GM18907 (cell line): ENCODE data around the gene ASCC2.
"Not testable (repeated sequence)": the region's sequence is repeated elsewhere in the genome, so short reads cannot be mapped to it uniquely, and the experiment has no call there.

Experiments
- ATAC-seq: cut with Tn5 transposase; IDR thresholded peaks from one replicate; pipeline ENCODE4 v1.9.1; 2021; ENCODE audit warnings: mild to moderate bottlenecking, moderate library complexity; ENCODE audit not compliant: unreplicated experiment

The ASCC2 gene

DNA sequence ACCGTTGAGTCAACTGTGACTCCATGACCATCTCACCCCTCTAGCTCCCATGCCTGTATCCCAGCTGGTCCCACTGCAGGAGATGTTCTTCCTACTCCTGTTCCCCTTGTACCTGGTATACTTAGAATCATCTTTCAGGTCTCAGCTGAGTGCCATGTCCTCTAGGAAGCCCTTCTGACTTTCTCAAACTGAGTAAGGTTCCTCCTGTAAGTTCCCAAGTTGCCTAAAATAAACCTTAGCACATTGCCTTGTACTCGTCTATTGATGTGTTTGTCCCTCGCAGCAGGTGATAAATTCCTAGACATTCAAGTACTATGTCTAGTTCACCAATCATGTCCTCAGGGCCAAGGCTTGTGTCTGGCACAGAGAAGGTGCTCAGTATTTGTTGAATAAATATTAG lies 18.4 kb upstream of the ASCC2 start:
- ATAC-seq: no peak

GRCh38 chr22:29855611-29856181 lies 17.6 kb upstream of the ASCC2 start:
- ATAC-seq: no peak

DNA sequence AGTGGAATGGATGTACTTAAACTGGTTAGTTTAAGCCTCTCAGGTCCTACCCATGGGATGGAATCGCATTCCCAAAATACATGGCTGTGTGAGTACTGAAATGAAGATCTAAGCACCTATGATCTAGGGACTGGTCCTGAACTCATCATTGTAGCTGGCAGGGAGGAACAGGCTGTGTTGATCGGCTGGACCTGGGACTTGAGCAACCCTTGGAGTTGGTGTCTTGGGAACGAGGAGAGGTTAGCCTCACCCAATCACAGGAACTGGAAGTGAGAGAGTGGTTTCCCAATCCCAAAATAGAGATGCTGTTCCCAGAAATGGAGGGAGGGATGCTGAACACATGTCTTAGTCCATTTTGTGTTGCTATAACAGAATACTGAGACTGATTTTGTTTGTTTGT lies 16.4 kb upstream of the ASCC2 start:
- ATAC-seq: no peak

DNA sequence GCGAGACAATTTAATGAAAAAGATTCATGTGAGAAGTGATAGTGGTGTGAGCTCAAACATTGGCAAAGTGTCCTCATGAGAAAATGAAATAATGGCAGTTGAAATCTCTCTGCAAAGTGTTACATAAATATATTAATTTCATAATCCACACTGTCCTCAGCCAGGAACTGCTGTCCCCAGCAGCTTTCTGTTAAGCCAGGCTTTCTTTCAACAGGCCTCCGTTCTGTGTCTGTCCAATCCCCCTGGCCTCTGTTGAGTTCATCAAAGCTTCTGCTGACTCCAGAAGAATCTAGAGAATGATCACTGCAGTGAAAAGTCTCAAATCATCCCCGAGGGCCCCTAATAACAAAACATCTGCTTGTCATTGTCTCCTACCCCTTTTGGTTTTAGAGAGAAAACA lies 10.0 kb upstream of the ASCC2 start:
- no peak for ATAC-seq

DNA sequence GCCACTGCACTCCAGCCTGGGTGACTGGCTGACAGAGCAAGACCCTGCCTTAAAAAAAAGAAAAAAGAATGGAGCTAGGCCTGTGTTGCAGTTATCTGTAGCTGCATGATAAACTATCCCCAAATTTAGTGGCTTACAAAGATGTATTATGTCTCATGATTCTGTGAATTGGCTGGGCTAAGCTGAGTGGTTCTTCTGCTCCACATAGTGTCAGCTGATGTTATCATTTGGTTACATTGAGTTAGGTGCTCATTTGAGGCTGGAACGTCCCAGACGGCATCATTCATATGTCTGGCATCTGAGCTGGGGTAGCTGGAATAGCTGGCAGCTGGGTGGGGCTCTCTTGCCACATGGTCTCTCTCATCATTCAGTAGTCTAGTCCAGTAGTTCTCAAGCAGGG lies 8.2 kb upstream of the ASCC2 start:
- ATAC-seq: no peak

DNA sequence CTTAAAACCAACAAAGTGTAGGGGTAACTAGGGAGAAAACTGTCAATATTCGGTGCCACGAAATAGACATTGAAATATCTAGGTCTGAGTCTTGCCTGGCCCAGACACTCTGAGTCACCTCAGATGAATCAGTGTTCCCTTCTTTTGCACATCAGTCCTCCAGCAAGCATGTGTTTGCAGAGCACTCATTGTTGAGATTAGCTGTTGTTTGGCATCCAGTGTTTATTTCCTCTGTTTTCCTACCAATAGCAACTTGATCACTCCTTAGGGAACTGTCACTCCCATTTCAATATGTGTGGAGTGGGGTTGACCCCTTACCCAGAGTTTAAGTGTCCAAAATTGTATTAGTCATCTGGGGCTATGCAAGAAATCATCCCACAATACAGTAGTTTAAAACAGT lies 4.7 kb upstream of the ASCC2 start:
- no peak for ATAC-seq

DNA sequence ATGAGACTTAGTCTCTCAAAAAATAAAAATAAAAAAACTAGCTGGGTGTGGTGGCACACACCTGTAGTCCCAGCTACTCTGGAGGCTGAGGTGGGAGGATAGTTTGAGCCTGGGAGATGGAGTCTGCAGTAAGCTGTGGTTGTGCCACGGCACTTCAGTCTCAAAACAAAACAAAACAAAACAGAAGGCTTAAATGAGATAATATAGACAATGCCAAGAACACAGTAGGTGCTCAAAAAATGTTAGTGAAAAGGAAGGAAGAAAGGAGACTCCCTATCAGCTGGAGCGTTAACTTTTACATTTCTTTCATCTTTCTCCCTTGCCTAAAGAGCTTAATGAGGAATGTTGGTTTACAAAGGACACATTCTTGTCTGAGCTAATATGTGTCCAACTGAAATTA lies 4.1 kb upstream of the ASCC2 start:
- ATAC-seq: no peak

DNA sequence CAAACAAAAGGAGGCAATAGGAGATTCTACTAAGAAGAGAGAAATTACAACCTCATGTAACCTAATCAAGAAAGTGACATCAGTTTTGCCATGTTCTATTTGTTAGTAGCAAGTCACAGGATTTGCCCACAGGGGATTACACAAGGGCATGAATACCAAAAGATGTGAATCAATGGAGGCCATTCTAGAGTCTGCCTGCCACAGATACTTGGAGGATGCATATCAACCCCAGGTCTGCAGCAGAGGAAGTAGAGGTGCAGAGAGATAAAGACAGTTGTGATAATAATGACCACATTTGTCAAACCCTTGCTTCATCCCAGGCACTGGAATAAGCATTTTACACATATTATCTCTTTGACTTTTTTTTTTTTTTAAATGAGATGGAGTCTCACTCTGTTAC lies 2.4 kb upstream of the ASCC2 start:
- no peak for ATAC-seq

- ATAC-seq: no peak
Observed at GRCh38 chr22:29839039-29839438, 965 bp upstream of the ASCC2 start.

GRCh38 chr22:29838599-29838956 lies 504 bp upstream of the ASCC2 start:
- ATAC-seq: peak; percentile 8

DNA sequence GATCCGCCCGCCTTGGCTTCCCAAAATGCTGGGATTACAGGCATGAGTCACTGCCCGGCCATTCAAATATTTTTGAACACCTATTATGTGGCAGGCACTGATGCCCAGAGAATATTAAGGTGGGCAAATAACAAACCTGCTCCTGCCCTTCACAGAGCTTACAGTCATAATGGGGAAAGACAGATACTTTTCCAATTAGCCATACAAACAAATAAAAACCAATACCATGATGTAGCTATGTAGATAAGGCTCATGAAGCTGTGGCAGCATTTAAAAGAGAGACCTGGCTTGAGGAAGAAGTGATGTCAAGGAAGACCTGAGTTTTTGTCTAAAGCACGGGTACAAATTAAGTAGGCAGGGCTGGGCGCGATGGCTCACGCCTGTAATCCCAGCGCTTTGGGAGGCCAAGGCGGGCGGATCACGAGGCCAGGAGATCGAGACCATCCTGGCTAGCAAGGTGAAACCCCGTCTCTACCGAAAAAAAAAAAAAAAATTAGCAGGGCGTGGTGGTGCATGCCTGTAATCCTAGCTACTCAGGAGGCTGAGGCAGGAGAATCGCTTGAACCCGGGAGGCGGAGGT lies 1.2 kb downstream of the ASCC2 start:
- not testable (repeated sequence) for ATAC-seq

DNA sequence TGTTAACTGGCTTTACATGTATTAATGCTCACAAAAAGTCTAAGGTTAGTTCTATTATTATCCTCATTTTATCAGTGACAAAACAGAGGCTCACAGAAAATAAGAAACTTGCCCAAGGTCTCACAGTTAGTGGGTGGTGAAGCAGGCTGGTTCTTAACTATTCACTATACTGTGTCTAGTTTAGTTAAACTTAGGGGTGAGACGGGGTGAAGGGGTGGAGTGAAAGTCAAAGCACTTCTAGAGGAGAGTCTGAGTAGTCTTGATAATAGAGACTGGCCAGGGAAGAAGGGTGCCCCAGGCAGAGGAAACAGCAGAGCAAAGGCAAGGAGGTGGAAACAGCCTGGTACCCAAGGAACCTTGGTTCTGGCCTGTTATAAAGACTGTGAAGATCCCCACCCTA lies 4.0 kb downstream of the ASCC2 start:
- no peak for ATAC-seq

DNA sequence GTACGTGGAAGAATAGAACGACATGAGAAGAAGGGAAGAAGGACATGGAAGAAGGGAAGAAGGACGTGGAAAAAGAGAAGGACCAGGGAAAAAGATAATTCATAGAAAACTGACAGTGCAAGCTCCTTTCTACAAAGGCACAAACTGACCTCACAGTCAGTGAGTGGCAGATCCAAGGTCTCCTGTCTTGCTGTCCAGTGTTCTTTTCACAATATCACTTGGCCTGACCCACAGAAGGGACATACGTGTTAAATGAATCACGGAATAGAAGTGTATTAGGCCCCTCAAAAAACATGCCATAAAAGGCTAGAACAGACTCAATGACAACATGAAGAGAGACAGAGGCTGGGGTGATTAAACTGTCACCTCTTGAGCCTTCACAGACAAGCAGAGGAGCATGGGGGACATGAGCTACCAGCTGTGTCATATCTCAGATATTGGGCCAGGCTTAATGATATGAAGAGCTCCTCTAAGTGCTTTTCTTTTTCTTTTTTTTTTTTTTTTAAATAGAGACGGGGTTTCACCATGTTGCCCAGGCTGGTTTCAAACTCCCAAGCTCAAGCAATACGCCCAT lies 4.6 kb downstream of the ASCC2 start:
- no peak for ATAC-seq

- ATAC-seq: no peak
Observed at GRCh38 chr22:29831958-29832357, 6.1 kb downstream of the ASCC2 start.

DNA sequence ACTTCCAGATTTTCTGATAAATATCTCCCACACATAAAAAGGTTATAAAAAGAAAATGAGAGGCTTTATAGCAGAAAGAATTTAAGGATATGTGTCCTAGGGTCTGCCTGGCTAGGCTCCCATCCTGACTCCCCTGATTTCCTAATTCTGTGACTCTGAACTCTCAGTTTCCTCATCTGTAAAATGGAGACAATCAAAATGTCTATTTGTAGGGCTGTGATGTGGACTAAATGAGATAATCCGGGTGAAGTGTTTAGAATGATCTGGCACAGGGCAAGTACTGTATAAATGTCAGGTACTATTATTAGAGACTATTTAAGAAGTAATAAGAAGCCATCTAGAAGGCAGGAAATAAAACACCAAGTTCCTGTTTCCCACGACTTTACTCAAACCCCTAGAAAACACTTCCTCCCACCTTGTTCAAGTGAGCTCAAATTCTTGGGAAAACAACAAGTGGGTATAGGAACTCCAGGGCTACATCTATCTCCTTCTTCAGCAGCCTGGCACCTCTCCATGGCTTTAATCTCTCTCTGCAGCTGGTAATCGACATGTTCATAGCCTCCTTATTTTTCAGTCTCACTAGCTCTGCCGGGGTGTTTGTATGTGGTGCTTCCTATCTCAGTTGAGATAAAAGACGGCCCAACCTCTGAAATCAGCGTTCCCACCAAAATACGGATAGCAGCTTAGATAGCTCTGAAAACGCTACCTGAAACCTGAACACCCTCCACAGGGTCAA lies 6.7 kb downstream of the ASCC2 start:
- no peak for ATAC-seq

- ATAC-seq: no peak
Observed at GRCh38 chr22:29830585-29830984, 7.5 kb downstream of the ASCC2 start.

DNA sequence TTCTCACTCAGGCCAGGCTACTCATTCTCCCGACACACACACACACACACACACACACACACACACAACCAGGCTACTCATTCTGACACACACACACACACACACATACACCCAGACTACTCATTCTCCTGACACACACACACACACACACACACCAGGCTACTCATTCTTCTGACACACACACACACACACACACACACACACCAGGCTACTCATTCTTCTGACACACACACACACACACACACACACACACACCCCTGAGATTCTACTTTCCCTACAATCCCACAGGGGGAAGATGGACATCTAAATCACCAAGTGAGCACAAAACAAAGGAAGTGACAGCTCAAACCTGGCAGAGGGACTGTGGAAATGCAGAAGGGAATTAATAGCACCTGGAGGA lies 10.3 kb downstream of the ASCC2 start:
- not testable (repeated sequence) for ATAC-seq

- no peak for ATAC-seq
Observed at GRCh38 chr22:29827091-29827490, 11.0 kb downstream of the ASCC2 start.

DNA sequence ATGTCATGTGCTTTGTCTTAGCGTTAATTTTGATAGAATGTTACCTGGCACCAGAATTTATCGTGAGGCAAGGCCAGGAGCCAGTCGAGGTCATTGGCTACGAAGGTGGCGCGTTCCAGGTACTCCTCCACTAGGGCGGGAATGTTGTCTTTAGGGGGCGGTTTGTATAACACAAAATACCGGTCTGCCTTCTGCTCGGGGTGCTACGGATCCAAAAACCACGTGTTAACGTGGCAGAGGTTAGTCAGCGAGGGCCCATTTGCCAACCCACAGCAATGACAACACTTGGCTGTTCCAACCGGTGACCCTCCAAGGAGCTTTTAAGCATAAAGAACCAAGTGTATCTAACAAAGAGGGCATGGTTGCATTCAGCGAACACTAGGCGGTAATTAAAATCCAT lies 12.5 kb downstream of the ASCC2 start:
- no peak for ATAC-seq

DNA sequence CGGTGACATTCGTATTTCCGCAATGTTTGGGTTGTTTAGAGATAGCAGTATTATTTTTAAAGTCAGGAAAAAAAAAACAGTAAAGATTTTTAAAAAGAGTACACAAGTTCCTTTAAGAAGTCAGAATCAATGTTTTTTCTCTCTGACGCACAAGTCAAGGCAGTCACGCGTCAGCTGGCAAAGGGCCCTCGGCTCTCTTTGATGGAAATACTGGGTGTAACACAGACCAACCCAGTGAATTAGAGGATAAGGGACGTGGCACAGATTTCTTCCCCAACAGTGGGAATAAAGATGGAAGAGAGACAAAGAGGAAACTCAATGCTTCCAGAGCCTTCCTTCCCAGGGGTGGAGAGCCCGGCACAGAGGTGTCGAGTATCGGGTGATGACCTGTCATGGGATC lies 13.4 kb downstream of the ASCC2 start:
- ATAC-seq: no peak

GRCh38 chr22:29821291-29822016 lies 16.6 kb downstream of the ASCC2 start:
- no peak for ATAC-seq

DNA sequence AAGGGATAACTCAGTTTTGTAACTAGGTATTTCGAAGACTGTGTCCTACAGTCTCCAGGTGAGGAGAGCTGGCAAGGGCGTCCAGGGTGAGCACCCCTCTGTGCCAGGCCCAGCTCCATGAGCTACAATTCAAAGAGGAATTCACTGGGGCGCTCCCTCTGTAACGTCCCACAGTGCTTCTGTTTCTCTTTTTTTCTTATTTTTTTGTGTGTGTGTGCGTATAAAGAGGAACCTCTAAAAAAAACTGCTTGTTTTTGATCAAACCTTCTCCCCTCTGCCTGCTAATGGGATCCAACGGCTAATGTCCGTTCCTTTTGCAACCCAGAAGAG lies 17.1 kb downstream of the ASCC2 start:
- no peak for ATAC-seq
